NCI-H128 (cell line): Measurements from ENCODE around the gene DIP2C.

Experiments
- DNase-seq: peaks from one replicate; lab custom pipeline; 2025; ENCODE audit not compliant: unreplicated experiment; lab: John Stamatoyannopoulos, UW

DIP2C gene

DNA sequence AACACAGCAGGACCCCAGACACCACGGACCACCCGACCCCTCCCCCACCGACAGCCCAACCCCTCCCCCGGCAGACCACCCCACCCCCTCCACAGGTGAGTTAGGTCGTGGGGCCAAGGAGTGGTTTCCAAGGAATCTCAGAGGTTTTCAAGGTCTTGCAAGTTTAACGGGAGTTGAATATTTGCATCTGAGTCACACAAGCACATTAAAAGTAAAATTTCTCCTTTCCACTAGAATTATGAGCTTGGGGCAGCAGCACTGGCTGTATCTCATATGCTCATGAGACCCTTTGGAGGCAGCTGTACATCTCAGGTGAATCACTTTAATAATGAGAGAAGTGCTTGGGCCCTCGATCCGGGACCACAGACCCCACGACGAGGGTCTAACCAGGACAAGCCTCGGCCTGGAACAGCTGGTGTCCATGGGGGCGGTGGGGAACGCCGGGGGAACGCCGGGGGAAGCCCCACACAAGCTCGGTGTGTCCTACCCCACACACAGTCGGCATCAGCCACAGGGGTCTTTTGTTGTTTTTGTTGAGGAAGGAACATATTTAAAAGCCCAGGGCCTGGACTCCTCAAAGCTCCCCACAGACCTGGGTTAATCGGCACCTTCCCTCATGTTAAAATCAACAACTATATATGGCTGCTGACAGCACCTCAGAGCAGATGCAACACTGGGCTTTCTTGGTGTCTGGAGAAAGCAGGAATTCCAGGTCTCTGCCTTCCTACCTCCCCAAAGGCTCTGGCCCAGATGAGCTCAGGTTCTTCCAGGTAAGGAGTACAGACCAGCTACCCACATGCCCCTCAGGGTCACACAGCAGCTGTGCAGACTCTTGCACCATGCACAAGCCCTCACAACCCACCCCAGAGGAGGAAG is 130.3 kb downstream of the DIP2C start:
- no peak for DNase-seq

DNA sequence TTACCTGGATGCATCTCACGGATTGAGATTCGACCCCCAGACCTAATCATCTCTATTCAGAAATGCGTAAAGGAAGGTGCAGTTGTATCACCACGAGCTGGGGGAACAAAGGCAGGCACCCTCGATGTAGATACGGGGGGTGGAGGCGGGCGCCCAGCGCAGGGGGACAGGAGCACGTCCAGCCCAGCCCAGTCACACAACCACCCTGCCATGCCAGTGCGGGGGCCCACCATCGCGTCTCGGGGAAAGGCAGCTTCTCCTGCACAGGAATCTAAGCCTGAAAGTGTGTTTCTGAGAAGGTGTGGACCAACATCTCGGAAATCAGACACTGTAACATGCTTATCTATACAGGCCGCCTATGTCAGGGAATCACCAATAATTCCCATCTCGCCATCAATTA is 131.1 kb downstream of the DIP2C start:
- DNase-seq = no peak

DNA sequence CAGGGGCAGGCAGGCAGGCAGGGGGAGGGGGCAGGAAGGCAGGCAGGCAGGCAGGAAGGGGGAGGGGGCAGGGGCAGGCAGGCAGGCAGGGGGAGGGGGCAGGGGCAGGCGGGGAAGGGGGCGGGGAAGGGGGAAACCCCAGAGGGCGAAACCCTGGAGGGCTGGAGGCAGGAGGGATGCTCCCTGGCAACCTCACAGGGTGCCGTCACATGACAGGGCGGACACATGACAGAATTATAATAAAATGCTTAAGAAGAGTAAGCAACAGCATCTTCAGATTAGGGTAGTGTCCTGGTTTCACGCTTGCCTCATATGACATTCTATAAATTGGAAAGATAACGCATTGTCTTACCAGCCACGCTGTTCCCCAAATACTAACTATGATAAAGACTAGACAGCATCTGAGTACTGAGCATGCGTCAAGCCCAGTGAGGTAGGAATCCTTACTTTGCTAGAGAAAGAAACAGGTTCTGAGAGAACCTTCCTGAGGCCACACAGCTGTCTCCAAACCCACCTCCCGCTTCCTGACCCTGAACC is 131.6 kb downstream of the DIP2C start:
- DNase-seq = no peak

DNA sequence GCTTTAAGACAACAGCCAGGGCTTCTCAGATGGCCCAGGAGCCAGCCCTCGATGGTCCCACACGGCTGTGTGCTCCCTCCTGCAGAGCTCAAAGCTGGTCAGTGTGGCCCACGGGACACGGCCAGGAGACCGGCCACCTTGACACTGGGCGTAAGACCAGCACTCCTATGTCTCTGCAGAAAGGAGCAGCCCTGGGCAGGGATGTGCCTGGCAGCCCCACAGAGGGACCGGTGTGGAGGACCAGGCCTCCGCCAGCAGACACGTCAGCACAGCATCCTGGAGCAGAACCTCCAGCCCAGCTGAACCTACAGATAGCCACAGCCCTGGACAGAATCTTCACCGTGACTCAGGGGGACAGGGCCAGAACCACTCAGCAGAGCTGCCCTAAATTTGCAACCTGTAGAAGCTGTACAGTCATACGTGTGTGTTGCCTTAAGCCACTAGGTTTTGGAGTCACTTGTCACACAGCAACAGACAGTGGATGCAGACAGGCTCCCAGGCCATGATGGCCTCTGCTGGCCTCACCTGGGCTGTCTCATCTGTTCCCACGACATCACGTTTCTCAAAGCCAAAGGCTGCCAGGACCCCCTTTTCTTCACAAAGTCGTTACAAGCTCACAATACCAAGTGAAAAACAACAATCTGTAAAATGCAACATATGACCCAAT is 132.4 kb downstream of the DIP2C start:
- no peak for DNase-seq

DNA sequence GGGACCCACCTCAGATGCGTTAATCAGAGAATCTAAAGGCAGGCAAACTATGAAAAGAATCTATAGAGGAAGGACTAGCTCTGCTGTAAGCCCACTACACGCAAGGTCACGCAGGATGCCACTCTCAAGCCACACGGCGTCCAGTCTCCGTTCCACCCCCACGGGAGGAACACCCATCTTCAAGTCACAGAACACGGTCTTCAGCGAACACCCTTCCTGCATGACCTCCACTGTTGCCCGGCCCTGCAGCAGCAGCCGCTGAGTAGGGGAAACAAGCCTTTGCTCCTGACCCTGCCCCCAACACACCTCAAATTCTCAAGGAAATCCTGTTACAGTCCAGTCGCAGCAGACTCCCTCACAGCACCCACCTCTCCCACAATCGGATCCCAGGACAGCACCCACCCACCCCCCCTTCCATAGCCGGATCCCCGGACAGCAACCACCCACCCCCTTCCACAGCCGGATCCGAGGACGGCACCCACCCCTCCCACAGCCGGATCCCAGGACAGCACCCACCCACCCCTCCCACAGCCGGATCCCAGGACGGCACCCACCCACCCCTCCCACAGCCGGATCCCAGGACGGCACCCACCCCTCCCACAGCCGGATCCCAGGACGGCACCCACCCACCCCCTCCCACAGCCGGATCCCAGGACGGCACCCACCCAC is 133.7 kb downstream of the DIP2C start:
- DNase-seq = no peak

DNA sequence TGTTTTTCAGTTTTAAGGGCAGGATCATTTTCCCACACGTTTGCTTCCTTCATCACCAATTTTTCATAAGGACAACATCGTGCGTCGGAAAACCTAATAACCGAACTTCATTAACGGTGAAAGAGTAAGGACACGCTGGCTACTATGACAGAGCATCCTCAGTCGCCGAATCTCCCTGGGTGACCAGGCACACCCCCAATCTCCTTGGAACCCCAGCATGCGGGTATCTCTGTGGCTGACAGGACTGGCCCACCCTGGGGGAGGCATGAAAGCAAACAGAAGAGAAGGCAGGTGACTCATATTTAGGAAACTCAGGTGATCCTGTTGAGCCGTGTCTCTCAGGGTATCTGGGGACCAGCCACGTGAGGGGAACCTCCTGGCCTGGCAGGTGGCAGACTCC is 134.2 kb downstream of the DIP2C start:
- no peak for DNase-seq

DNA sequence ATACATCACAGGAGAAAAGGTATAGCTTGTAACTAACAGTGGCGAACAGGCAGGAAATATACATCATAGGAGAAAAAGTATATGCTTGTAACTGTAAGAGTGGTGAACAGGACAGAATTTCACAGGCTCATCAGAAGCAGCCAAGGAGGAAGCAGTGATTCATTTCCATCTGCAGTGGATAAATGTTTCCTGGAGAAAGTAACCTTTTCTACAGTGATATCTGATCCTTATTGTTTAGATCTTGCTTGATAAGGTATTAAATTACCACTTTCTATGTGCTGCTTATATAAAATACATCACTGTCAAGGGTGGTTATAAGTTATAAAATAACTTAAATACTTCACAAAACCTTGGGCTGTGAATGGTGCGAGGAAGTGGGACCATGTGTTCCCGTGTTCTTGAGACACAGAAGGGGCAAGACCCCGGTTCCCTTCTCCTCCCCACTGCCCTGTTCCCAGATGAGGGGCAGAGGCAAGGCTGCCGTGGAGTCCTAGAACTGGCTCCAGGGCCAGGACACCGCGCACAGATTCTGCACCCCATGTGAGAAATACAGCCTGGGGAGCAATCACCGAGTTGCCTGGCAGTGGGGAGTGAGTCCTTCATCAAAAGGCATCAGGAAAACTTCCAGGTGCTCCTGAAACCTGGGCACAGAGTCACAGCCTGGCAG is 135.2 kb downstream of the DIP2C start:
- DNase-seq = no peak

DNA sequence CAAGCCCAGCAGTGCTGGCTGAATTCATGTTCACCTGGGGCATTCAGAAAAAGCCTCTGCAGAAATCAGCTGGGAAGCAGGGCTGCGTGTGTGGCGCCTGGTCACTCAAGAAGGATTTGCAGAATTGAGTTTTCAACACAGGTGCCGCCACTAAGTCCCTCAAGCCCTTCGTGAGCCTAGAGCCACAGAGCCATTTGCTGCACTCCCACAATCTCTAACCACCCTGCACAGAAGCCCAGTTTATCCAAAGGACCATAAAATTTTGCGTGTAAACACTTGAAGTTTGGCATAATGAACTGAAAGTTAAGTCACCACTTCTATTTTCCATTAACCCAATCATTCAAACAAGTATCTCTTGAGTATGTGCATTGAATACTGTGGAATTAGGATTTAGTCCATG is 136.2 kb downstream of the DIP2C start:
- DNase-seq = no peak

DNA sequence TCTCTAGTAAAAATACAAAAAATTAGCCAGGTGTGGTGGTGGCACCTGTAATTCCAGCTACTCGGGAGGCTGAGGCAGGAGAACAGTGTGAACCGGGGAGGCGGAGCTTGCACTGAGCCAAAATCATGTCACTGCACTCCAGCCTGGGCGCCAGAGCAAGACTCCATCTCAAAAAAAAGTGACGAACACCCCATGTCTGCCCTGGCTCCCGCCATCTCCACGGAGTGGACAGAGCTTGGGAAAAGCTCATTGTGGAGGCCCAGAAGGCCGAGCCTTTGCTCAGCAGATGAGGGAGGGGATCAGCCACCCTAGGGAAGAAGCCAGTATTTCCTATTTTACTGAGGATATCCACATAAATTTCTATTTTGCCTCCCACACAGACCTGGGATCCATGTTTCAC is 136.8 kb downstream of the DIP2C start:
- DNase-seq = no peak

DNA sequence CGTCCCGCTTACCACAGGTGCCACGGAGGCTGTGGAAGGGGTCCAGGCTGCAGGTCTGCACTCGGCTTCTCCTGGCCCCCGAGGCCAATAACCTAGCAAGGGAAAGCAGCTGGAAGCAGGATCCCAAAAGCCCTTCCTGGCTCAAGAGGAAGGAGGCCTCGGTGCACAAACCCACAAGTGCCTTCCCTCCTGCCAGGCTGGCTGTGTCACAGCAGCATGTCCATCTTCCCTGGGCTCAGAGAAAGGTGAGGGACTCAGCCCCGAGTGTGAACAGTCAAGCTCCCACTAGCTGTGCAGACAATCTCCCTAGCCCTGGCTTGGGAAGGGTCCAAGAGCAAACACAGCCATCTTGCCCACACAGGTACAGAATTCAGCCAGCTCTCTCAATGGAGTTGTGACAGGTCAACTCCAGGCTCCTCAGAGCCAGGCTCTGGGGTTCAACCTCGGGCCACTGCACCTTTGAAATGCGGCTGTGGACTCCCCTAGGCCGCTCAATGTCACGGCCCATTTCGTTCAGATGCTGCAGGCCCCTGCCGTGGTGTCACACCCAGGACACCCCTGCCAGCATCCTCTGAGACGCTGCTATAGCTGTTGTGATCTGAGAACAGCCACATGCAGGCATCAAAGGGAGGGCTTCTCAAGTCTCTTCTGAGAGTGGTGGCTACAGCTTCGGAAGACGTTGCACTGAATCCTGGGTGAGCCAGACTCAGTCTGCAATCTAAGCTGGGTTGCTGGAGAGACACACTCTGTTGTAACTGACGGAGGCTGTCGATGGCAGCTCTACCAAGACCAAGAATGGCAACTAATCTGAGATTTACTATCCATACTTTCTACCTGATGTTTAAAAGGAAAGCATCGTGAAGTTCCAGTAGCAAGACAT is 137.9 kb downstream of the DIP2C start:
- DNase-seq = no peak

DNA sequence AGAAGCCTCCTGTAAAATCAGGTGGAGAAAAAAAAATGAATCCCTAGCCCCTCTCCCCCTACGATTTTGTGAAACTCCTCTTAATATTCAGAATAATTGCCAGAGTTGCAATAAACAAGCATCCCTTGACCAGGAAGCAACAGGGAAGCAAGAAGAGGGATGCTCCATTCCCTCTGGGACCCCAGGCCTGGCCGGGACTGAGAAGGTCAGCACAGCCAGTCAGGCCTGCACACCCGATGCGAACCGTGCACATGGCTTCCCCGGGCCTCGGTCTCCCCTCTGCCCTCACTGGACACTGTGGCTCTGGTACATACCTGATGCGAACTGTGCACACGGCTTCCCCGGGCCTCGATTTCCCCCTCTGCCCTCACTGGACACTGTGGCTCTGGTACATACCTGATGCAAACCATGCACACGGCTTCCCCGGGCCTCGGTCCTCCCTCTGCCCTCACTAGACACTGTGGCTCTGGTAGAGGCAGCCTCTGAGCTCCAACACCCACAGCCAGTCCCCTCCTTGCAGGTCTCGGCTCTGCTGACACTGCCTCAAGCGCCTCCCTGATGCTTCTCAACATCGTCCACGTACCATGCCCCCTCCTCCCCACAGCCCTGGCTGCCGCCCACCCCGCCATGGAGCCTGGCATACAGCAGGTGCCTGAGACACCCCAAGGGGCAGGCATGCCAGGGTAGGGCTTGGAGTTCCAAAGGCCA is 138.6 kb downstream of the DIP2C start:
- no peak for DNase-seq

DNA sequence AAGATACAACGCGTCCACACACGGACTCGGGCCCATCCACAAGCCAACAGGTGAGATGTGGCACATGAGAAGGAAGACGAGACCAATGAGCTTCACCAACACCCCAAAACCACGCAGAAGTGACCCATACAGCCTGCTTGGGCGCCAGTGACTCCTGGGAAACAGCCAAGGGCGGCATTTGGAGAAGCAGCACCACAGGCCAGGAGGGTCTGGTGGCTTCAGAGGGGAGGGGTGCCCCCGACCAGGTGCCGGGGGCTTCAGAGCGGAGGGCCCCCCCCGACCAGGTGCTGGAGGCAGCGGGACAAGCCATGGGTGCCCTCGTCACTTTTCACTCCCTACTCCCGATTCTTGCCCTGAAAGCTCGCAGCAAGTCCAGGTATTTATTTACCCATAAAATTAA is 140.1 kb downstream of the DIP2C start:
- DNase-seq = no peak

DNA sequence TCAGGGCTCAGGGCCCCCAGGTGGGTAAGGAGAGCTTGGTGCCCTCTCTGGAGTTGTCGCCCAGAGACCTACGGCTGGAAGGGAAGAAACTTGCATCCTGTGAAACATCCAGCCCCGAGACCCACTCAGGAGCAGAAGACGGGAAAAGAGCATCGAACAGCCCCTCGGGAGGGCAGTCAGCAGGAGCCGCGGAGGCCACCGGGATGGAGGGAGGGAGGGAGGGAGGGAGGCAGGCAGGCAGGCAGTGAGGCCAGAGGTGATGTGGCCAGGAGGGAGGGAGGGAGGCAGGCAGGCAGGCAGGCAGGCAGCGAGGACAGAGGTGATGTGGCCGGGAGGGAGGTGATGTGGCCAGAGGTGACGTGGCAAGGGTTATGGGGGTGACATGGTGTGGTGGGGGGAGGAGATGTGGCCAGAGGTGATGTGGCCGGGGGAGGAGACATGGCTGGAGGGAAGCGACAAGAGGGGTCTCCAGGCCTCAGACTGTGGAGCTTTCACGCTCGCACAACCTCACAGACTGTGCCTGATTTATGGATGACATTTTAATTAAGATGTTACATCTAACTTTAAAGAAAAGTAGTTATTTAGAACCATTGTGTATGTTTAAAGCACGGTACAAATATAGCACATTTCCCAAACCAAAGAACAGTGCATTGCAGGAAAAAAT is 141.1 kb downstream of the DIP2C start:
- DNase-seq = no peak

DNA sequence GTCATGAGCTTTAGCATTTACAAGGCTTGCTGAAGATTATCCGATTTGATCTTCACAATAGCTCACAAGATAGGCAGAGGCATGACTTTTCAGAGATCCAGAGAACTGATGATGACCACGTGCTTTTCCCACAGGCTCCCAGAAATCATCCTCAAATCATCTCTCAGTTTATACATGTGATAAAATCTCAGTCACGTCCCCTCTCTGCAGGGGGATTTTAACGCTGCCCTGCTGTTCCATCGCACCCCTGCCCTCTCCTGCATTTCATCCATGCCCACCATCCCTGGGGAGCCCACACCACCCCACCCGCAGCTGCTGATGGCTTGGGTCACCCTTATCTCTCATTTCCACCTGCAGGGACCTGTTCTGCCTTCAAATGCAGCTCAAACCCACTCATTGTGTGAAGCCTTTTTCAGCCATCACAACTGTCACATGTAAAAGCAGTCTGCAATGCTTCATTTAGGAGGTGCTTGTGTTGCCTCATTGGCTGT is 141.8 kb downstream of the DIP2C start:
- DNase-seq = no peak

DNA sequence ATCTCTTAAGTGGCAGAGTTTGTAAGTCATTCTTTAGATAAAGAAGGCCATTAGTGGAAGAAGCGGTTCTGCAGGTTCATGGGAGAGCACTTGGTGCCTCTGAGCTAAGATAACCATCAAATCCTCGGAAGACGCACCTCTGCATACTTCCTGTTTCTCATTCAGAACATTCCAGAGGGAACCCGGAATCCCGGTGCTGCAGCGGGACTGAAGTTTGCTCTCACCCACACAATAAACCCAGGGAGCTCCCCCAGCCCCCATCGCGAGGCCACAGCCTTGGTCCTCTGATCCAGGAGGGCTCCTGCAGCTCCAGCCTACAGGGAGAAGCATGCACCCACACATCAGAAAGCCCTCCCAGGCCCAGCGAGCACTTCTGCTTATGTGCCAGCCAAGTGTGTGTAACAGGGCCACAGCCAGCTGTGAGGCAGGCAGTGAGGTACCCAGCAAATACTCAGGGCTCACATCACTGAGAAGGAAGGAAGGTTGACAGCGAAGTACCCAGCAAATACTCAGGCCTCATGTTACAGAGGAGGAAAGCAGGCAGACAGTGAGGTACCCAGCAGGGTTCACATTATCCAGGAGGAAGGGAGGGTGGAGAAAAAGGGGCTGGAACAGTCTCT is 142.4 kb downstream of the DIP2C start:
- DNase-seq = peak; percentile 6

DNA sequence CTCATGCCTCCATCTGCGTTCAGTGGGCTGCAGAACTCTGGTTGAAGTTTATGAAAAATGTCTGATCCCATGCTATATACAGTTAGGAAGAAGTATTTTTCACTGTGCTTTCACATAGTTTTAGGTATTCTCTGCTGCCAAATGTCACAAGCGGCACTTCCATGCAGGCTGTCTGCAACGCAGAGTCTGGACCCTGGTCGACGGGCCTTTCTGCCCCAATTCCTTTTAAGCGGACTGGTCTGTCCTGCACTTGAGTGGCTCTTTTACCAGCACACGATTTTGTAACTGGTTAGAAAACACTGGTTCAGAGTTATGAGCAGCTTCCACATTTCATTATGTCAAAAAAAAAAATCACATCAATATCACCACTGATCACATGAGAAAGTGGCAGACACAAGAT is 143.0 kb downstream of the DIP2C start:
- DNase-seq = no peak

DNA sequence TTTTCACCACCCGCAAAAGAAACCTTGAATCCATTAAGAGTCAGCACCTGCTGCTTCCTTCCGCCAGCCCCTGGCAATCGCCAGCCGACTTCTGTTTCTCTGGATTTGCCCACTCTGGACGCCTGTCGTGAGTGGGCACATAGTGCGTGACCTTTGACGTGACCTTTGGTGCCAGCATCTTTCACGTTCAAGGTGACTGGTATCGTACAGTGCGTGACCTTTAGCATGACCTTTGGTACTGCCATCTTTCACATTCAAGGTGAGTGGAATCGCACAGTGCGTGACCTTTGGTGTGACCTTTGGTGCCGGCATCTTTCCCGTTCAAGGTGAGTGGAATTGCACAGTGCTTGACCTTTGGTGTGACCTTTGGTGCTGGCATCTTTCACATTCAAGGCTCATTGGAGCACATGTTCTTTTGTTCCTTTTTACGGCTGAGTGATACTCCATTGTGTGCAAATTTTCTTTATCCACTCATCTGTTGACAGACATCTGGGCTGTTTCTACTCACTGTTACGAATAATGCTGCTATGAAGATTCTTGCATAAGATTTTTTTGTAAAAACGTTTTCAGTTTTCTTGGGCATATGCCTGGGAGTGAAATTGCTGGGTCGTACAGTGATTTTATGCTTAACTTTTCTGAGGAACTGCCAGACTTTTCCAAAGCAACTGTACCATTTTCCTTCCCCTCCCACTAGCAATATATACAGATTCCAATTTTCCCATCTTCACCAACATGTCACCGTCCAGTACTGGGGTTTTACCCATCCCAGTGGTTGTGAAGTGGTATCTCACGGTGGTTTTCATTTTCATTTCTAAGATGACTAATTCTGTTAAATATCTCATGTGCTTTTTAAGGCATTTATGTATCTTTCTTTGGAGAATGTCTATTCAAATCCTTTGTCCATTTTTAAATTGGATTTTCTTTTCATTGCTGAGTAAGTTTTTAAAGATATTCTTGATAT is 145.3 kb downstream of the DIP2C start:
- no peak for DNase-seq
